ENCODE measurements around the gene PPFIBP2. TPM values are rescaled to one million over a fixed set of nuclear protein-coding genes. Genes with fewer than 3 reads are reported as not detected.
A peak's percentile ranks its signal among the peaks of the same experiment; 100 is the strongest.

The PPFIBP2 gene
- total RNA-seq, 1 donor from 2014 or later, result 65.8 TPM

GRCh38 chr11:7591107-7591894 lies 77.5 kb downstream of the PPFIBP2 start:
- Histone ChIP-seq H3K27me3 (ENCODE audit: control insufficient read depth in 3 of 3, insufficient read depth in 3 of 3, low read length in 3 of 3) (no peaks in the 10 kb centered on the region), H3K4me1 (ENCODE audit: control insufficient read depth in 3 of 3, insufficient read depth in 3 of 3, low read length in 3 of 3) (peaks cover 37 to 57% (median 39%) of the 10 kb centered on the region in 3 donors)

GRCh38 chr11:7591987-7592386 lies 78.2 kb downstream of the PPFIBP2 start:
- H3K9me3 ChIP-seq (ENCODE audit: control insufficient read depth in 3 of 3, low read length in 3 of 3), result no peaks in the 10 kb centered on the region
- H3K9ac ChIP-seq (ENCODE audit: low read depth in 1 of 3, low read length in 3 of 3), result no peak overlapping the region
- H3K4me3 ChIP-seq (ENCODE audit: low read length in 3 of 3), result no peak overlapping the region
- peaks cover 0 to under 1% (median 0%) of the 10 kb centered on the region in 3 donors for H3K36me3 ChIP-seq (ENCODE audit: control insufficient read depth in 3 of 3, insufficient read depth in 3 of 3, low read length in 3 of 3)
- no peaks in the 10 kb centered on the region for H3K27me3 ChIP-seq (ENCODE audit: control insufficient read depth in 3 of 3, insufficient read depth in 3 of 3, low read length in 3 of 3)
- peaks cover 33 to 54% (median 39%) of the 10 kb centered on the region in 3 donors for H3K4me1 ChIP-seq (ENCODE audit: control insufficient read depth in 3 of 3, insufficient read depth in 3 of 3, low read length in 3 of 3)
- peak overlapping the region; percentile 21 for H3K27ac ChIP-seq (ENCODE audit: low read depth, low read length)

More at GRCh38 chr11:7591107-7591894, 77.5 kb downstream of the PPFIBP2 start:
- H3K4me3 ChIP-seq (ENCODE audit: low read length in 3 of 3), result no peak overlapping the region
- H3K9ac ChIP-seq (ENCODE audit: low read depth in 1 of 3, low read length in 3 of 3), result no peak overlapping the region
- H3K27ac ChIP-seq (ENCODE audit: low read depth, low read length), result peak overlapping the region; percentile 21
- H3K36me3 ChIP-seq (ENCODE audit: control insufficient read depth in 3 of 3, insufficient read depth in 3 of 3, low read length in 3 of 3), result no peaks in the 10 kb centered on the region
- no peaks in the 10 kb centered on the region for H3K9me3 ChIP-seq (ENCODE audit: control insufficient read depth in 3 of 3, low read length in 3 of 3)

GRCh38 chr11:7592711-7593110 lies 78.9 kb downstream of the PPFIBP2 start:
- no peak overlapping the region for H3K4me3 ChIP-seq (ENCODE audit: low read length in 3 of 3)
- peaks cover 0 to 7% (median 4%) of the 10 kb centered on the region in 3 donors for H3K36me3 ChIP-seq (ENCODE audit: control insufficient read depth in 3 of 3, insufficient read depth in 3 of 3, low read length in 3 of 3)
- H3K4me1 ChIP-seq (ENCODE audit: control insufficient read depth in 3 of 3, insufficient read depth in 3 of 3, low read length in 3 of 3), result peaks cover 33 to 56% (median 39%) of the 10 kb centered on the region in 3 donors
- no peaks in the 10 kb centered on the region for H3K27me3 ChIP-seq (ENCODE audit: control insufficient read depth in 3 of 3, insufficient read depth in 3 of 3, low read length in 3 of 3)
- H3K9me3 ChIP-seq (ENCODE audit: control insufficient read depth in 3 of 3, low read length in 3 of 3), result no peaks in the 10 kb centered on the region
- H3K27ac ChIP-seq (ENCODE audit: low read depth, low read length), result no peak overlapping the region
- H3K9ac ChIP-seq (ENCODE audit: low read depth in 1 of 3, low read length in 3 of 3), result no peak overlapping the region

- no peak overlapping the region for H3K4me3 ChIP-seq (ENCODE audit: low read length in 3 of 3)
- H3K36me3 ChIP-seq (ENCODE audit: control insufficient read depth in 3 of 3, insufficient read depth in 3 of 3, low read length in 3 of 3), result peaks cover 0 to 8% (median 5%) of the 10 kb centered on the region in 3 donors
- H3K27ac ChIP-seq (ENCODE audit: low read depth, low read length), result no peak overlapping the region
- H3K27me3 ChIP-seq (ENCODE audit: control insufficient read depth in 3 of 3, insufficient read depth in 3 of 3, low read length in 3 of 3), result no peaks in the 10 kb centered on the region
- peaks cover 33 to 49% (median 36%) of the 10 kb centered on the region in 3 donors for H3K4me1 ChIP-seq (ENCODE audit: control insufficient read depth in 3 of 3, insufficient read depth in 3 of 3, low read length in 3 of 3)
- no peak overlapping the region for H3K9ac ChIP-seq (ENCODE audit: low read depth in 1 of 3, low read length in 3 of 3)
- no peaks in the 10 kb centered on the region for H3K9me3 ChIP-seq (ENCODE audit: control insufficient read depth in 3 of 3, low read length in 3 of 3)
Observed at GRCh38 chr11:7593481-7593880, 79.7 kb downstream of the PPFIBP2 start.

- H3K36me3 ChIP-seq (ENCODE audit: control insufficient read depth in 3 of 3, insufficient read depth in 3 of 3, low read length in 3 of 3), result peaks cover 3 to 8% (median 8%) of the 10 kb centered on the region in 3 donors
- no peak overlapping the region for H3K4me3 ChIP-seq (ENCODE audit: low read length in 3 of 3)
- no peaks in the 10 kb centered on the region for H3K9me3 ChIP-seq (ENCODE audit: control insufficient read depth in 3 of 3, low read length in 3 of 3)
- peaks cover 29 to 50% (median 36%) of the 10 kb centered on the region in 3 donors for H3K4me1 ChIP-seq (ENCODE audit: control insufficient read depth in 3 of 3, insufficient read depth in 3 of 3, low read length in 3 of 3)
- H3K9ac ChIP-seq (ENCODE audit: low read depth in 1 of 3, low read length in 3 of 3), result peak overlapping the region in 1 of 3 donors; percentile 58
- H3K27ac ChIP-seq (ENCODE audit: low read depth, low read length), result no peak overlapping the region
- no peaks in the 10 kb centered on the region for H3K27me3 ChIP-seq (ENCODE audit: control insufficient read depth in 3 of 3, insufficient read depth in 3 of 3, low read length in 3 of 3)
Observed at GRCh38 chr11:7595016-7595866, 81.4 kb downstream of the PPFIBP2 start.

- no peaks in the 10 kb centered on the region for H3K27me3 ChIP-seq (ENCODE audit: control insufficient read depth in 3 of 3, insufficient read depth in 3 of 3, low read length in 3 of 3)
- no peak overlapping the region for H3K9ac ChIP-seq (ENCODE audit: low read depth in 1 of 3, low read length in 3 of 3)
- H3K4me3 ChIP-seq (ENCODE audit: low read length in 3 of 3), result no peak overlapping the region
- H3K9me3 ChIP-seq (ENCODE audit: control insufficient read depth in 3 of 3, low read length in 3 of 3), result no peaks in the 10 kb centered on the region
- H3K27ac ChIP-seq (ENCODE audit: low read depth, low read length), result no peak overlapping the region
- H3K4me1 ChIP-seq (ENCODE audit: control insufficient read depth in 3 of 3, insufficient read depth in 3 of 3, low read length in 3 of 3), result peaks cover 26 to 51% (median 37%) of the 10 kb centered on the region in 3 donors
- H3K36me3 ChIP-seq (ENCODE audit: control insufficient read depth in 3 of 3, insufficient read depth in 3 of 3, low read length in 3 of 3), result peaks cover 3 to 13% (median 9%) of the 10 kb centered on the region in 3 donors
Observed at GRCh38 chr11:7595951-7596350, 82.2 kb downstream of the PPFIBP2 start.

GRCh38 chr11:7596975-7597391 lies 83.2 kb downstream of the PPFIBP2 start:
- no peaks in the 10 kb centered on the region for H3K27me3 ChIP-seq (ENCODE audit: control insufficient read depth in 3 of 3, insufficient read depth in 3 of 3, low read length in 3 of 3)
- H3K36me3 ChIP-seq (ENCODE audit: control insufficient read depth in 3 of 3, insufficient read depth in 3 of 3, low read length in 3 of 3), result peaks cover 3 to 14% (median 13%) of the 10 kb centered on the region in 3 donors
- H3K9me3 ChIP-seq (ENCODE audit: control insufficient read depth in 3 of 3, low read length in 3 of 3), result no peaks in the 10 kb centered on the region
- no peak overlapping the region for H3K27ac ChIP-seq (ENCODE audit: low read depth, low read length)
- H3K4me3 ChIP-seq (ENCODE audit: low read length in 3 of 3), result no peak overlapping the region
- H3K9ac ChIP-seq (ENCODE audit: low read depth in 1 of 3, low read length in 3 of 3), result no peak overlapping the region
- H3K4me1 ChIP-seq (ENCODE audit: control insufficient read depth in 3 of 3, insufficient read depth in 3 of 3, low read length in 3 of 3), result peaks cover 16 to 44% (median 29%) of the 10 kb centered on the region in 3 donors

GRCh38 chr11:7597620-7598019 lies 83.8 kb downstream of the PPFIBP2 start:
- Histone ChIP-seq H3K4me1 (ENCODE audit: control insufficient read depth in 3 of 3, insufficient read depth in 3 of 3, low read length in 3 of 3) (peaks cover 10 to 41% (median 22%) of the 10 kb centered on the region in 3 donors), H3K4me3 (ENCODE audit: low read length in 3 of 3) (no peak overlapping the region), H3K9ac (ENCODE audit: low read depth in 1 of 3, low read length in 3 of 3) (no peak overlapping the region), H3K36me3 (ENCODE audit: control insufficient read depth in 3 of 3, insufficient read depth in 3 of 3, low read length in 3 of 3) (peaks cover 3 to 14% (median 13%) of the 10 kb centered on the region in 3 donors), H3K9me3 (ENCODE audit: control insufficient read depth in 3 of 3, low read length in 3 of 3) (no peaks in the 10 kb centered on the region), H3K27me3 (ENCODE audit: control insufficient read depth in 3 of 3, insufficient read depth in 3 of 3, low read length in 3 of 3) (no peaks in the 10 kb centered on the region), H3K27ac (ENCODE audit: low read depth, low read length) (no peak overlapping the region)

- no peaks in the 10 kb centered on the region for H3K27me3 ChIP-seq (ENCODE audit: control insufficient read depth in 3 of 3, insufficient read depth in 3 of 3, low read length in 3 of 3)
- no peak overlapping the region for H3K27ac ChIP-seq (ENCODE audit: low read depth, low read length)
- H3K4me3 ChIP-seq (ENCODE audit: low read length in 3 of 3), result no peak overlapping the region
- H3K9ac ChIP-seq (ENCODE audit: low read depth in 1 of 3, low read length in 3 of 3), result no peak overlapping the region
- H3K9me3 ChIP-seq (ENCODE audit: control insufficient read depth in 3 of 3, low read length in 3 of 3), result no peaks in the 10 kb centered on the region
- peaks cover 8 to 39% (median 15%) of the 10 kb centered on the region in 3 donors for H3K4me1 ChIP-seq (ENCODE audit: control insufficient read depth in 3 of 3, insufficient read depth in 3 of 3, low read length in 3 of 3)
- peaks cover 8 to 14% (median 13%) of the 10 kb centered on the region in 3 donors for H3K36me3 ChIP-seq (ENCODE audit: control insufficient read depth in 3 of 3, insufficient read depth in 3 of 3, low read length in 3 of 3)
Observed at GRCh38 chr11:7599209-7599608, 85.4 kb downstream of the PPFIBP2 start.
